Measurements from ENCODE around the gene PROC.
A peak's percentile ranks its signal among the peaks of the same experiment; 100 is the strongest.
"Not testable (repeated sequence)": the region's sequence is repeated elsewhere in the genome, so short reads cannot be mapped to it uniquely, and the experiment has no call there.

PROC gene

GRCh38 chr2:127439343-127439742 lies 21.1 kb downstream of the PROC start:
- intact Hi-C loops (cut with DNase I): no loop called here

GRCh38 chr2:127448526-127448925 lies 30.3 kb downstream of the PROC start:
- intact Hi-C loops (cut with DNase I): no loop called here

More at GRCh38 chr2:127439343-127439742, 21.1 kb downstream of the PROC start:
- no peak for DNase-seq

GRCh38 chr2:127449414-127449813 lies 31.2 kb downstream of the PROC start:
- intact Hi-C loops (cut with DNase I): no loop called here
- no peak for DNase-seq

More at GRCh38 chr2:127448526-127448925, 30.3 kb downstream of the PROC start:
- DNase-seq: no peak

- intact Hi-C loops (cut with DNase I): no loop called here
- no peak for DNase-seq
Measured at GRCh38 chr2:127449898-127450297, 31.7 kb downstream of the PROC start.

GRCh38 chr2:127451981-127452380 lies 33.8 kb downstream of the PROC start:
- intact Hi-C loops (cut with DNase I): no loop called here
- DNase-seq: no peak

- intact Hi-C loops (cut with DNase I); DNase-seq: not testable (repeated sequence)
Measured at GRCh38 chr2:127452423-127452822, 34.2 kb downstream of the PROC start.

GRCh38 chr2:127453013-127453391 lies 34.8 kb downstream of the PROC start:
- DNase-seq: no peak
- intact Hi-C loops (cut with DNase I): no loop called here

GRCh38 chr2:127453392-127454171 lies 35.4 kb downstream of the PROC start:
- DNase-seq: peak in 5 of 42 donors; percentile 6 to 51 (median 18)
- intact Hi-C loops (cut with DNase I): no loop called here

- intact Hi-C loops (cut with DNase I): no loop called here
Measured at GRCh38 chr2:127454595-127455565, 36.7 kb downstream of the PROC start.

GRCh38 chr2:127455566-127456493 lies 37.6 kb downstream of the PROC start:
- no peak for DNase-seq
- intact Hi-C loops (cut with DNase I): no loop called here

More at GRCh38 chr2:127454595-127455565, 36.7 kb downstream of the PROC start:
- DNase-seq: no peak

- intact Hi-C loops (cut with DNase I): no loop called here
Measured at GRCh38 chr2:127456960-127457359, 38.7 kb downstream of the PROC start.

GRCh38 chr2:127462461-127462860 lies 44.2 kb downstream of the PROC start:
- intact Hi-C loops (cut with DNase I): no loop called here
- no peak for DNase-seq

More at GRCh38 chr2:127456960-127457359, 38.7 kb downstream of the PROC start:
- DNase-seq: no peak

GRCh38 chr2:127463155-127463991 lies 45.1 kb downstream of the PROC start:
- no peak for DNase-seq
- intact Hi-C loops (cut with DNase I): no loop called here

- no peak for DNase-seq
- intact Hi-C loops (cut with DNase I): no loop called here
Measured at GRCh38 chr2:127464470-127465257, 46.4 kb downstream of the PROC start.

- DNase-seq: no peak
- intact Hi-C loops (cut with DNase I): no loop called here
Measured at GRCh38 chr2:127465258-127465657, 47.0 kb downstream of the PROC start.

GRCh38 chr2:127469051-127469450 lies 50.8 kb downstream of the PROC start:
- DNase-seq: no peak
- intact Hi-C loops (cut with DNase I): no loop called here

GRCh38 chr2:127469974-127470373 lies 51.7 kb downstream of the PROC start:
- no peak for DNase-seq
- intact Hi-C loops (cut with DNase I): loop anchor here (10.0 kb wide), 1 partner anchor 145 kb away; no protein-coding TSS in a partner anchor

Measured in head of caudate nucleus (tissue), 42 donors.